Measurements from ENCODE around the gene AGBL4.

AGBL4 gene

GRCh38 chr1:48739091-48739490 is 1284.7 kb downstream of the AGBL4 start:
- TF ChIP-seq TAF1 (IDR thresholded peaks at IDR 0.05; ENCODE audit: low read depth, low read length) (no peak), PAX5 (IDR thresholded peaks at IDR 0.05; ENCODE audit: insufficient read depth, low read length, severe bottlenecking) (no peak), SPI1 (IDR thresholded peaks at IDR 0.05; ENCODE audit: low read depth, low read length) (no peak), POLR2A (IDR thresholded peaks at IDR 0.05; ENCODE audit: low read depth, low read length) (no peak)
- DNase-seq (ENCODE audit: insufficient read length, low spot score) (no peak), FAIRE-seq (no peak)

- DNase-seq (ENCODE audit: insufficient read length, low spot score) (no peak), FAIRE-seq (no peak)
- no peak for TF ChIP-seq POLR2A (IDR thresholded peaks at IDR 0.05; ENCODE audit: low read depth, low read length)
- no peak for TF ChIP-seq TAF1 (IDR thresholded peaks at IDR 0.05; ENCODE audit: low read depth, low read length)
- TF ChIP-seq PAX5 (IDR thresholded peaks at IDR 0.05; ENCODE audit: insufficient read depth, low read length, severe bottlenecking) = no peak
- TF ChIP-seq POU2F2 (IDR thresholded peaks at IDR 0.05; ENCODE audit: low read depth, low read length) = no peak
- TF ChIP-seq POLR2AphosphoS5 (IDR thresholded peaks at IDR 0.05; ENCODE audit: low read depth, low read length) = no peak
- TF ChIP-seq SPI1 (IDR thresholded peaks at IDR 0.05; ENCODE audit: low read depth, low read length) = no peak
Observed at GRCh38 chr1:48738356-48738755, 1285.4 kb downstream of the AGBL4 start.

DNA sequence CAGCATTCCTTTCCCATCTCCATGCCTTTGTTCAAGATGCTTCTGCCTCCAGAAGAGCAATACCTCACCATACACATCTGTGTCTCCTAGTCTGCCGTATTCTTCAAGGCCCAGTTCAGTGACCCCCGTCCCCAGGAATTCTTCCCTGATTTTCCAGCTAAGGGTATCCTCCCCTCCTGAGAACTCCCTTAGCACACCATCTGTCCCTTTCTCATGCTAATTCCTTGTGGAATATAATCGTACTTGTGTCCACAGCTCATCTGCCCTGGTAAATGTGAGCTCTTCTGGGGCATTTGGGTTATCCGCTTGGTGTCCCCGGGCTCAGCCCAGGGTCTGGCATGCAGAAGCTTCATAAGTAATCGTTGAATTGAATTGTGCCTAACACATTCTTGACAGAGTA is 1288.0 kb downstream of the AGBL4 start:
- no peak for FAIRE-seq
- TF ChIP-seq POLR2A (IDR thresholded peaks at IDR 0.05; ENCODE audit: low read depth, low read length) = no peak
- no peak for TF ChIP-seq PAX5 (IDR thresholded peaks at IDR 0.05; ENCODE audit: insufficient read depth, low read length, severe bottlenecking)
- TF ChIP-seq POLR2AphosphoS5 (IDR thresholded peaks at IDR 0.05; ENCODE audit: low read depth, low read length) = no peak
- DNase-seq (ENCODE audit: insufficient read length, low spot score) = no peak

DNA sequence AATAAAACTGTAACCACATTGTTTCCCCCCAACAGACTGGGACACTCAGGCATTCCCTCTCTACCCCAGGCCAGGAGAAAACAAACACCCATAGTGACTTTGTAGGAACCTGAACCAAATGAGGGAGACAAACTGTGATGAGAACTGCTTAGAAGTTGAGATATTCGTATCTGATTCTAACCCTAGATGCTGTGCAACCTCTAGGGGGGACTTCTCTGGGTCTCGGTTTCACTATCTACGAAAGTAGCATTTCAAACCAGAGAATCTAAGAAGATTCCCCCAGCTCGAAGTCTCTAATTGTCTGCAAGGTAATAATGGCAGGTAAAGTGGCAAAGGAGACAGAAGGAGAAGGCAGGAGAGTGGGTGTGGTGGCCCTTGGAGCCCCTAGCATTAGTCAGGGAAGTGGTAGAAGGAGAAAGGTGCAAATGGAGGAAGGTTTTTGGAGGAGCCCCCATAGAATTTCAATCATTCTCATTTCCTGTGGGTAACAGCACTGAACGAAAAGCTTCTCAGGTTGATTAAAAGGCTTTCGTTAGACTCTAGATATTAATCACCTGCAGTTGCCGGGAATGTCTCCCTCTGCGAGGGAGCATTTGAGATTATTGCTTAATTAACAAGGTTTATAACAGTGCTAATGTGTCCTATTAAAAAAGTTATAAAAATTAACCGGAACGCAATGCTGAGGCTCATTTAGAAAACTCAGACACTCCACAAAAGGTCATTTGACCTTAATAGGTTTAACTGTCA is 1293.4 kb downstream of the AGBL4 start:
- no peak for FAIRE-seq

GRCh38 chr1:48728584-48728983 is 1295.2 kb downstream of the AGBL4 start:
- DNase-seq (ENCODE audit: insufficient read length, low spot score) = no peak
- FAIRE-seq = no peak
- no peak for TF ChIP-seq POLR2A (IDR thresholded peaks at IDR 0.05; ENCODE audit: low read depth, low read length)
- no peak for TF ChIP-seq POU2F2 (IDR thresholded peaks at IDR 0.05; ENCODE audit: low read depth, low read length)
- no peak for TF ChIP-seq TAF1 (IDR thresholded peaks at IDR 0.05; ENCODE audit: low read depth, low read length)
- no peak for TF ChIP-seq PAX5 (IDR thresholded peaks at IDR 0.05; ENCODE audit: insufficient read depth, low read length, severe bottlenecking)
- TF ChIP-seq POLR2AphosphoS5 (IDR thresholded peaks at IDR 0.05; ENCODE audit: low read depth, low read length) = no peak

More for the DNA sequence above, 1293.4 kb downstream of the AGBL4 start:
- DNase-seq (ENCODE audit: insufficient read length, low spot score) = no peak
- no peak for TF ChIP-seq PAX5 (IDR thresholded peaks at IDR 0.05; ENCODE audit: insufficient read depth, low read length, severe bottlenecking)
- no peak for TF ChIP-seq POU2F2 (IDR thresholded peaks at IDR 0.05; ENCODE audit: low read depth, low read length)
- TF ChIP-seq POLR2A (IDR thresholded peaks at IDR 0.05; ENCODE audit: low read depth, low read length) = no peak
- no peak for TF ChIP-seq TAF1 (IDR thresholded peaks at IDR 0.05; ENCODE audit: low read depth, low read length)
- no peak for TF ChIP-seq POLR2AphosphoS5 (IDR thresholded peaks at IDR 0.05; ENCODE audit: low read depth, low read length)
- no peak for TF ChIP-seq SPI1 (IDR thresholded peaks at IDR 0.05; ENCODE audit: low read depth, low read length)

DNA sequence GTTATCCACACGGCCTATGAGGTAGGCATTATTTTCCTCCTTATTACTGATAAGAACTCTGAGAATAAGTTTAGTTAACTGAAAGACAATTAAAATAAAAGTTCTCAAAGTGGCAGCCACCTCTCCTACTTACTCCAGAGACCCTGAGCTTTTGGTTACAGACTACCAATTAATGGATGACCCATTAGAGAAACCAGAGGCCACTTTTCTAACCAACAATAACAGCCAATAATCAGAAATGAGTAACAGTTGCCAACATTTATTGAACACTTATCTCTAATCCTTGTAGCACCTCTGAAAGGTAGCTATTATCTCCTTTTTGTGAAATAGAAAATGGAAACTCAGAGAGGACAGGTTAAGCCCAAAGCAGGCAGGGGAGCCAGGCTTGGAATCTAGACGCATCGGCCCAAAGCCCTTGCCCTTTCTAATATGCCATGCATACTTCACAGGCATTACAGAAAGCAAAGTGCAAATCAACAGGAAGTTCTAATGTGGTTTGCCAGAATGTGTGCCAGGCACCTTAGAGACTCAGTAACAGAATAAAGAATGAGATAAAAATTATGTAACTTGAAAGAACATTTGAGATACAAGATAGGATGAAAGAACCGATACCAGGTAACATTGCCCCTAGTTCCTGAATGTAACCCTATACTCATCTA is 1297.1 kb downstream of the AGBL4 start:
- no peak for DNase-seq (ENCODE audit: insufficient read length, low spot score)
- TF ChIP-seq POU2F2 (IDR thresholded peaks at IDR 0.05; ENCODE audit: low read depth, low read length) (no peak), TAF1 (IDR thresholded peaks at IDR 0.05; ENCODE audit: low read depth, low read length) (no peak)
- FAIRE-seq = no peak

DNA sequence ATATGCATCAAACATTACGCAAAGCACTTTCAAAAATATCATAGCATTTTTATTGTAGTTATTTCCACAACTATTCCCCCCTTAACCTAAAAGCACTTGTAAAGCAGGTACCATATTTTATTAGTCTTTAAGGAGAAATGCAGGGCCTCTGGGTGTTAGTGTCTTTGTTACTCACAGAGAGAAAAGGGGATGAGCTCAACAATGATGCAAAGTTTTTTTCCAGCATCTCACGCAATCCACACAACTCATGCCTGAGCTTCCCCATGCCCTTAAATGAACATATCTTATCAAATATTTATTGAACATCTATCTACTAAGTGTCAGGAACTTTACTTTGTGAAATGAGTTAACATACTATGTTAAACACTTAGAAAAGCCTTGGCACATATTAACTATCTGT is 1297.6 kb downstream of the AGBL4 start:
- TF ChIP-seq POLR2AphosphoS5 (IDR thresholded peaks at IDR 0.05; ENCODE audit: low read depth, low read length) = no peak
- TF ChIP-seq SPI1 (IDR thresholded peaks at IDR 0.05; ENCODE audit: low read depth, low read length) = no peak
- TF ChIP-seq POU2F2 (IDR thresholded peaks at IDR 0.05; ENCODE audit: low read depth, low read length) = no peak
- no peak for TF ChIP-seq PAX5 (IDR thresholded peaks at IDR 0.05; ENCODE audit: insufficient read depth, low read length, severe bottlenecking)
- TF ChIP-seq TAF1 (IDR thresholded peaks at IDR 0.05; ENCODE audit: low read depth, low read length) = no peak
- TF ChIP-seq POLR2A (IDR thresholded peaks at IDR 0.05; ENCODE audit: low read depth, low read length) = no peak
- FAIRE-seq (no peak), DNase-seq (ENCODE audit: insufficient read length, low spot score) (no peak)

GRCh38 chr1:48725341-48726046 is 1298.3 kb downstream of the AGBL4 start:
- DNase-seq (ENCODE audit: insufficient read length, low spot score) (no peak), FAIRE-seq (no peak)
- TF ChIP-seq POU2F2 (IDR thresholded peaks at IDR 0.05; ENCODE audit: low read depth, low read length) (no peak), TAF1 (IDR thresholded peaks at IDR 0.05; ENCODE audit: low read depth, low read length) (no peak), PAX5 (IDR thresholded peaks at IDR 0.05; ENCODE audit: insufficient read depth, low read length, severe bottlenecking) (no peak), SPI1 (IDR thresholded peaks at IDR 0.05; ENCODE audit: low read depth, low read length) (no peak), POLR2A (IDR thresholded peaks at IDR 0.05; ENCODE audit: low read depth, low read length) (no peak), POLR2AphosphoS5 (IDR thresholded peaks at IDR 0.05; ENCODE audit: low read depth, low read length) (no peak)

DNA sequence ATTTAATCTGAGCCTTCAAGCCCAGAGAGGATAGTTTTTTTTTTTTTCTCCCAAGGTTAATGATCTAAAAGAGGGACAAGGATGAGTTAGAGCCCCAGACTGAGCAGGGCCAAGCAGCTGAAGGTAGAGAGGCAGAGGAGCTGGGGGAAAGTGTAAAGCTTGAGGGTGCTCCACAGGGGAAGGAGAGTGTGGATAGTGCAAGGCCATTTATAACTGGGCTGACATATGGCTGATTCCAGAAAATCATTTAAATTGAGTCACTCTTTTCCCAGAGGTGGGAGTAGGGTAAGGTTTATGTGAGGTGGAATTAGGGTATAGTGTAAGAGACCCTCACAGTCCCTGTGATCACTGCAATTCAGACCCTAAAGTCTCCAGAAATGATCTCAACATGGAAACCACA is 1302.8 kb downstream of the AGBL4 start:
- DNase-seq (ENCODE audit: insufficient read length, low spot score) (no peak), FAIRE-seq (no peak)
- TF ChIP-seq POLR2A (IDR thresholded peaks at IDR 0.05; ENCODE audit: low read depth, low read length) = no peak
- TF ChIP-seq POU2F2 (IDR thresholded peaks at IDR 0.05; ENCODE audit: low read depth, low read length) = no peak
- TF ChIP-seq PAX5 (IDR thresholded peaks at IDR 0.05; ENCODE audit: insufficient read depth, low read length, severe bottlenecking) = no peak
- no peak for TF ChIP-seq TAF1 (IDR thresholded peaks at IDR 0.05; ENCODE audit: low read depth, low read length)
- no peak for TF ChIP-seq POLR2AphosphoS5 (IDR thresholded peaks at IDR 0.05; ENCODE audit: low read depth, low read length)
- no peak for TF ChIP-seq SPI1 (IDR thresholded peaks at IDR 0.05; ENCODE audit: low read depth, low read length)
